Left cardiac atrium (tissue), 4 donors: ENCODE data around the gene MROH9. TPM values are rescaled to one million over a fixed set of nuclear protein-coding genes. Genes with fewer than 3 reads are reported as not detected.
A peak's percentile ranks its signal among the peaks of the same experiment; 100 is the strongest.
"Not testable (repeated sequence)": the region's sequence is repeated elsewhere in the genome, so short reads cannot be mapped to it uniquely, and the experiment has no call there.

Experiments
- ATAC-seq, 2 donors: fragments of 200-7000 bp; cut with Tn5 transposase; one replicate each; pipeline ENCODE4 v1.9.1; 2020; ENCODE audit warnings: mild to moderate bottlenecking in 2 of 2, moderate library complexity in 2 of 2
- DNase-seq: peaks from one replicate; pipeline ENCODE4 v3.0.0-alpha.2; 2020
- intact Hi-C, 2 donors: fragments of 100-400 bp; cut with DNase I; formaldehyde crosslinking; loops; one replicate each; pipeline versions ENCODE4 v1.14.1 to v1.15.1; 2022 to 2023
- total RNA-seq, 2 donors: library from RNA; stranded (reverse); fragmentation: NEBNext Ultra II Directional; extraction: Animal tissue kit (Norgen Biotek cat#: 25700); gene quantifications; one replicate each; pipeline ENCODE4 v1.2.1, GENCODE V29; 2021
- donor health status: DM: no; HTN: yes; CAD: no.
- donor health status: DM: no; HTN: yes; CAD: no; lungs with severe emphysema.
- donor health status: DM: yes; HTN: yes; CAD: no.
- donor health status: Dilated cardiomyopathy.

Gene MROH9
- total RNA-seq, 2 donors from 2014 or later = not detected

GRCh38 chr1:170951744-170952143 lies 16.4 kb downstream of the MROH9 start:
- DNase-seq, ATAC-seq, intact Hi-C loops: not testable (repeated sequence)

DNA sequence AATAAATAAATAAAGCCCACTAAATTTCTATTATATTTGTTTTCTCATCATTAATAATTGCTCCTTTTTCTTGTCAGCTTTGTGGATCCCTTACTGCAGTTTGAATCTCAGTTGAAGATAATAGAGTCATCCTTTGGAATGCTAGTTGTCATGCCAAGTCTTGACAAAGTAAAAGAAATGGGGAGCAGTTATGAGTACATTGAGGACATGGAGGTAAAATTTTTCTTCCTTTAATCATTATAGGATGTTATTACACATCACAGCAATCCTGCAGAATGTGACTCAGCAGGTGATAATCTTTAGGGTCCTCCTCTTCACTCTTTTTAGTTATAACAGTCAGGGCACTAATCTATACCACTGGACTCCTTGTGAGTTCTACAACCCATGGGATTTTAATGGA lies 24.1 kb downstream of the MROH9 start:
- DNase-seq (no peak), ATAC-seq (no peak)
- intact Hi-C loops = no loop called here

GRCh38 chr1:170964506-170964905 lies 29.2 kb downstream of the MROH9 start:
- DNase-seq = no peak
- ATAC-seq = no peak
- intact Hi-C loops = loop anchor here in 1 of 2 donors (10.0 kb wide), 1 partner anchor 260 kb away; no protein-coding TSS in a partner anchor

DNA sequence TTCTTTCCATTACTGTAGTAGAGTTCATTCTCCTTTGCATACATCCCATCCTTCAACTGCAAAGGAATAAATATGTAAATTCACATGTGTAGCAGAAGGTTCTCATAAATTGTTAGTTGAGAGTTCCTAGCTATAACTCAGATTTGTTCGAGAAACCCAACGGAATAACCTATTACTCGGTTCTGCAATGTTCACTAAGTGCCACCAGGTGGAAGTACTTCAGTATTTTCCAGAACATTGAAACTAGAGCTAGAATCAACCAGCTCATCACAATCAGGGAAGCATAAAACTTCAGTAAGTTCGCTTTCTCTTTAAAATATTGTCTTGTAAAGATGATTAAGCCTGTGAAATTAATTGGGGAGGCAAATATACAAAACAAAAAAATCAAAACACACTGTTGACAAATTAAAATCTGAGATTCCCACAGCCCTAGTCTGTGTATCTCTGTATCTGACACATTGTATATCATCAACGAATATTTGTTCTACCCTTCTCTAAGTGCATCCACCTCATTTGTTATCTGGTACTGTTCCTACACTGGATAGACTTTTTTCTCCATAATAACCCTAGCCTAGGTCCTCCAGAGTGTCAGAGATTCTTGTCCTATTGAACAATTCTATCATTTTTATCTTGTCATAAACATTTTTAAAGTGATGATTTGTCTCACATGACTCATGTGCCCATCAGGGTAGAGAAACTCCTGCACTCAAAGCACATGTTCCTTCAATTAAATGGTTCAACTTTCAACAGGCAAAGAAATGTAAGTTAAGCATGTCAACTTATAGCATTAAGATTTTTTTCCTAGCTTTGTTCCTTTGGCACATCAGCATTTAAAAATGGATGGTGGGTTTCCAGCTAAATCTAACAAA lies 31.9 kb downstream of the MROH9 start:
- intact Hi-C loops = loop anchor here (2.0 to 10.0 kb wide), 3 partner anchors 258 to 345 kb away; partner anchors contain the start of gene FMO4 (in 1 of the 2)
- DNase-seq (no peak), ATAC-seq (peak; percentile 69 to 80)

DNA sequence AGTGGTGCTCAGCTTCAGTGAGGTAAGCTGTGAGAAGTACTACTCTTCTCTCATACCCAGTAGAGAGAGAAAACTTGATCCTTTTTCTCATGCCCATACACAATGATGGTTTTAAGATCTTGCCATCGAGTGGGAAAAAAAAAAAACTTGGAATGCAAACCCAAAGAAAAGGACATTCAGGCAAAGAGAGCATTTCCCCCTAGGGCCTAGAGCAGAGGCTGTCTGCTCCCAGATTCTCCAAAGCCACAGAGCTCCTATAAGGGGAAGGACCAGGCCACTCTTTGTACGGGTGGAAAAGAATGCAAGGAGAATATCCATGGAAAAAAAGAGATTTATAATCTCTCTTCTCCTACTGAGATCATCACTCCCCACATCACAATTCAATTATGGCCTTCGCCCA lies 34.9 kb downstream of the MROH9 start:
- ATAC-seq = no peak
- DNase-seq = no peak
- intact Hi-C loops = no loop called here

GRCh38 chr1:170978371-170978910 lies 43.1 kb downstream of the MROH9 start:
- DNase-seq = no peak
- no peak for ATAC-seq
- intact Hi-C loops = no loop called here

- ATAC-seq = no peak
- DNase-seq = no peak
- intact Hi-C loops = no loop called here
These were observed 50.1 kb downstream of the MROH9 start for GRCh38 chr1:170985406-170985805.

GRCh38 chr1:170986901-170987300 lies 51.6 kb downstream of the MROH9 start:
- DNase-seq (no peak), ATAC-seq (no peak)
- intact Hi-C loops = no loop called here

- ATAC-seq (no peak), DNase-seq (no peak)
- intact Hi-C loops = no loop called here
These were observed 52.1 kb downstream of the MROH9 start for GRCh38 chr1:170987424-170987823.

- DNase-seq = no peak
- ATAC-seq = no peak
- intact Hi-C loops = no loop called here
These were observed 57.8 kb downstream of the MROH9 start for GRCh38 chr1:170993151-170993550.

DNA sequence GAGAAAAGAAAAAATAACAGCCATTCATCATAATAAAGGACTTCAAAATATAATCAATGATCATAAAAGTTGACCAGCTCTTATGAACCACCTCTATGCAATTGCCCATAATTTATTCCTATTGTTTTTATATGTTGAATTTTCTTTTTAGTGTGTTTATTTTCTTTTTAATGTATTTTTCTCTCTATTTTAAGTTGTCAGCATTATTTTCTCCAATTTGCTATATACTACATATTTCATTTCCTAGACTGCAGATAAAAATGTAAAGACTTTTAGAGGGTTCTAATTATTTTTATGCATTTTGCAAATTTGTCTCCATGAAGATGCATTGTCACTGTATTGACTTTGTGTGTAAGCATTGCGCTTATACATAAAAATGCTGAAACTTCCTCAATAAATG lies 58.4 kb downstream of the MROH9 start:
- no peak for DNase-seq
- ATAC-seq = no peak
- intact Hi-C loops = no loop called here

DNA sequence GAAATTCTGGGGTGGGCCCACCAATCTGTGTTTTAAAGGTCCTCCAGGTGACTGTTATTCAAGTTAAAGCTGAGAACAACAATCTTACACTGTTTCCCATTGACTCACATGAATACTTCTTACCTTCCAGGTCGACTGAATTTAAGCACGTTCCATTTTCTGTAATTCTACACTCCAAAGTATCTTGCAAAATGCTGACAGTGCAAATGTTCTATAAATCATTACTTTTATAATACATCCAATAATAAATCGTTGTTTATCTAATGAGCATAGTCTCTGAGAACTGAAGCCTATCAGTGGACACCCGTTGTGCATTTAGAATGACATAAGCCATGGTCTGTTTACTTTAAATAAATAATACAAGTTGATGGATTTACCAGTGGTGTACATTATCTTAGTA lies 79.5 kb downstream of the MROH9 start:
- DNase-seq = no peak
- no peak for ATAC-seq

DNA sequence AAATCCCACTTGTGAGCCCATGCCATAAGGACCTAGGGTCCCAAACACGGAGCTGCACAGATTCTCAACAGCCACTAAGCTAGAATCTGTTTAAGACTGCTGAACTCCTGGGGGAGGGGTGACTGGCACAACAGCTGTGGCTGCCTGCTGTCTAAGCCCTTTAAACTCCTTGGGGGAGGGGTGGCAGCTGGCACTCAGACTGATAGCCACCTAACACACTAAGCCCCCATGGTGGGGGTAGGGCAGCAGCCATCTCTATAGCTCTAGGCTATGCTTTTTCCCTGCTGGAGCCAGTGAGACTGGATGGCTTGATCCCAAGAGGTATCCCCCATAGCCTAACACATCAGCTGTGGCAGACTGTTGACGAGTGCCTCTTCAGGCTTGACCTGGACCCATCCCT lies 82.1 kb downstream of the MROH9 start:
- ATAC-seq (no peak), DNase-seq (no peak)
- intact Hi-C loops = no loop called here

More for the DNA sequence above, 79.5 kb downstream of the MROH9 start:
- intact Hi-C loops = no loop called here

- no peak for ATAC-seq
- intact Hi-C loops = no loop called here
- DNase-seq = no peak
These were observed 84.6 kb downstream of the MROH9 start for GRCh38 chr1:171019971-171020370.

GRCh38 chr1:171032822-171033702 lies 97.7 kb downstream of the MROH9 start:
- no peak for ATAC-seq
- intact Hi-C loops = no loop called here

DNA sequence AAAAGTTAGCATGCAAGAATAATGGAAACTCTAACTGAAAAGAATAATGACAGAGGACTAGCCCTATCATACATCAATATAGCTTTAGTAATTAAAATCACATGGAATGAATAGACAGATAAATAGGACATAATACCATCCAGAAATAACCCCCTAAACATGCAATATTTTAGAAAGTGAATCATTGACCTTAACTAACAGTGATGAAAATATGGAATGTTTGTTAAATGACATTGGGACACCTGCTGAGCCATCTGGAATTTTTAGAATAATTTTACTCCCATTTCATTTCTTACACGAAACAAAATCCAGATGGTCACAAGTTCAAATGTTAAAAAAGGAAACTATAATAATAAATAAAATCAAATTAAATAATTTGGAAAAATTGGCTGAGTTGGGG lies 102.3 kb downstream of the MROH9 start:
- no peak for DNase-seq
- ATAC-seq = no peak
- intact Hi-C loops = no loop called here

More at GRCh38 chr1:171032822-171033702, 97.7 kb downstream of the MROH9 start:
- DNase-seq = no peak

DNA sequence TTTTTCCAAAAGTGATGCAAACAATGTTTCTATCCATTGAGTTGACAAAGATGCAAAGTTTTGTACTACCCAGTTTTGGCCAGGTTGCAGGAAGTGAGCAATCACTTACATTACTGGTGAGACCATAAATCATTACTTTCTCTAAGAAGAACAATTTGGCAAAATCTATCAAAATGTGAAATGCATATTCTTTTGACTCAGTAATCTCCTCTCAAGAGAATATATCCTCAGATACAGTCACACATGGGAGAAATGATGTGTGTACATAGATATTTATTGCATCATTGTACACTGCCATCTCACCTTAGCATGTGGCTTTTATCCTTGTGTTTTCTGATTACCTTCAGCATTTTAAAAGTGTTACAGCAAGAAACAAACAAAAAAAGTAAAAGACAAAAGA lies 103.0 kb downstream of the MROH9 start:
- intact Hi-C loops = no loop called here
- DNase-seq (no peak), ATAC-seq (no peak)

- no peak for DNase-seq
- intact Hi-C loops = no loop called here
- ATAC-seq = no peak
These were observed 112.7 kb downstream of the MROH9 start for GRCh38 chr1:171048014-171048413.

DNA sequence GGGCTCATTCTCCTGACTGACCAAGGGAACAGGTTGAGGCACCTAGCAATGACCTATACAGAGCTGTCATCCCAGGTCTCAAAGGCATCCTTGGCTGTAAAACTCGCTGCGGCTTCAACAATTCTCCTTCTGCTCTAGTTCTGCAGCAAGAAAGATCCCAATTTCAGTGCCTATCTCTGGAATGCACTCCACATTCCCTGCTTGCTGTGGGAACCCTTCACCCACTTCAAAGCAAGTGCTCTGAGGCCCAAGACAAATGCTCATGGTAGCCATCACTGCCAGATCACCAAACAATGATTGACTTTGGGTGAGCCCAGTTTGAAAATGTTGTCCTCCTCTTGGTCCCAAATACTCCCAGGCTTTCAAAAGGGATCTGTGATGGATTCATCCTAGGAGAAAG lies 117.6 kb downstream of the MROH9 start:
- intact Hi-C loops = no loop called here
- ATAC-seq (no peak), DNase-seq (no peak)
